Hepatocyte (in vitro differentiated cells): ENCODE data around the gene COPRS. TPM values are rescaled to one million over a fixed set of nuclear protein-coding genes. Genes with fewer than 3 reads are reported as not detected.

Experiments
- DNase-seq: peaks from one replicate; pipeline ENCODE4 v3.0.0-alpha.2; 2016; ENCODE audit warnings: low spot score
- H2AFZ ChIP-seq: fragments of 200-600 bp; sonication (generic); 2 replicates; pipeline ENCODE4 v1.6.0; 2016; ENCODE audit warnings: antibody characterized with exemption, mild to moderate bottlenecking
- H3K27ac ChIP-seq: fragments of 200-600 bp; sonication (generic); 2 replicates; pipeline ENCODE4 v1.5.1; 2016; ENCODE audit warnings: mild to moderate bottlenecking
- H3K27me3 ChIP-seq: fragments of 200-600 bp; sonication (generic); 2 replicates; pipeline ENCODE4 v1.6.1; 2016
- H3K36me3 ChIP-seq: fragments of 200-600 bp; sonication (generic); replicated peaks from 2 replicates; pipeline ENCODE4 v1.5.1; 2016; ENCODE audit warnings: low read depth; ENCODE audit not compliant: insufficient read depth
- H3K4me1 ChIP-seq: fragments of 200-600 bp; sonication (generic); 2 replicates; pipeline ENCODE4 v1.5.1; 2016; ENCODE audit warnings: mild to moderate bottlenecking, moderate library complexity; ENCODE audit not compliant: insufficient read depth
- H3K4me2 ChIP-seq: fragments of 200-600 bp; sonication (generic); 2 replicates; pipeline ENCODE4 v1.6.0; 2016
- H3K4me3 ChIP-seq: fragments of 200-600 bp; sonication (generic); 2 replicates; pipeline ENCODE4 v1.5.1; 2016; ENCODE audit warnings: mild to moderate bottlenecking
- H3K79me2 ChIP-seq: fragments of 200-600 bp; sonication (generic); 2 replicates; pipeline ENCODE4 v1.6.0; 2017; ENCODE audit warnings: mild to moderate bottlenecking
- H3K9me2 ChIP-seq: fragments of 200-600 bp; sonication (generic); replicated peaks from 2 replicates; pipeline ENCODE4 v1.6.0; 2017; ENCODE audit warnings: mild to moderate bottlenecking; ENCODE audit not compliant: insufficient read depth
- H3K9me3 ChIP-seq: fragments of 200-600 bp; sonication (generic); 2 replicates; pipeline ENCODE4 v1.5.1; 2016; ENCODE audit warnings: low read depth, mild to moderate bottlenecking
- H4K20me1 ChIP-seq: fragments of 200-600 bp; sonication (generic); 2 replicates; pipeline ENCODE4 v1.6.0; 2016; ENCODE audit warnings: mild to moderate bottlenecking; ENCODE audit not compliant: insufficient read depth, poor library complexity, severe bottlenecking
- EZH2 ChIP-seq: fragments of 200-600 bp; sonication (generic); IDR thresholded peaks from 2 replicates; pipeline ENCODE4 v1.6.1; 2016; ENCODE audit warnings: antibody characterized with exemption, mild to moderate bottlenecking, borderline replicate concordance
- EZH2phosphoT487 ChIP-seq: fragments of 200-600 bp; sonication (generic); IDR thresholded peaks from one replicate; pipeline ENCODE4 v1.6.1; 2018; ENCODE audit warnings: antibody characterized with exemption, mild to moderate bottlenecking, low read depth, moderate library complexity; ENCODE audit not compliant: unreplicated experiment, severe bottlenecking
- WGBS: methylation state at CpG from one replicate; pipeline ENCODE4 v1.1.6; 2016; ENCODE audit warnings: low lambda C conversion rate; ENCODE audit errors: missing lambda C conversion rate; 5-methylcytosine and 5-hydroxymethylcytosine counted together
- polyA plus RNA-seq: library from polyadenylated mRNA; unstranded; fragments of >200 nt; fragmentation: Nextera tagmentation; extraction: Ambion mirVana; gene quantifications from 2 replicates; pipeline ENCODE4 v1.2.1, GENCODE V29; 2016
- total RNA-seq: library from RNA; depleted of rRNA; stranded (reverse); fragments of >200 nt; gene quantifications from 2 replicates; pipeline ENCODE4 v1.2.3, GENCODE V29; 2014
- TF ChIP-seq, protein P1 (sequence below): fragments of 200-600 bp; sonication (generic); IDR thresholded peaks from 2 replicates; pipeline ENCODE4 v1.5.1; 2016; ENCODE audit warnings: antibody characterized with exemption, mild to moderate bottlenecking; ENCODE audit not compliant: poor library complexity

Gene COPRS
- total and polyA plus RNA-seq, 2 experiments from 2014 or later: 54.3 to 74.7 TPM

GRCh38 chr17:31841850-31842194 is 17.2 kb downstream of the COPRS start:
- H3K4me2 ChIP-seq: peak overlapping the region; percentile 76

GRCh38 chr17:31838636-31839225 is 20.3 kb downstream of the COPRS start:
- Histone ChIP-seq H4K20me1 (no peaks in the 10 kb centered on the region), H3K4me3 (no peak overlapping the region), H3K79me2 (no peaks in the 10 kb centered on the region), H3K27me3 (no peaks in the 10 kb centered on the region), H3K4me1 (peaks cover 14% of the 10 kb centered on the region), H3K9me3 (no peaks in the 10 kb centered on the region), H3K9me2 (no peaks in the 10 kb centered on the region), H3K4me2 (no peak overlapping the region), H2AFZ (no peak overlapping the region), H3K36me3 (no peaks in the 10 kb centered on the region), H3K27ac (no peak overlapping the region)
- 96% methylated on average over 5 of the region's 5 CpGs for WGBS
- TF ChIP-seq EZH2: no peak
- TF ChIP-seq, protein P1, sequence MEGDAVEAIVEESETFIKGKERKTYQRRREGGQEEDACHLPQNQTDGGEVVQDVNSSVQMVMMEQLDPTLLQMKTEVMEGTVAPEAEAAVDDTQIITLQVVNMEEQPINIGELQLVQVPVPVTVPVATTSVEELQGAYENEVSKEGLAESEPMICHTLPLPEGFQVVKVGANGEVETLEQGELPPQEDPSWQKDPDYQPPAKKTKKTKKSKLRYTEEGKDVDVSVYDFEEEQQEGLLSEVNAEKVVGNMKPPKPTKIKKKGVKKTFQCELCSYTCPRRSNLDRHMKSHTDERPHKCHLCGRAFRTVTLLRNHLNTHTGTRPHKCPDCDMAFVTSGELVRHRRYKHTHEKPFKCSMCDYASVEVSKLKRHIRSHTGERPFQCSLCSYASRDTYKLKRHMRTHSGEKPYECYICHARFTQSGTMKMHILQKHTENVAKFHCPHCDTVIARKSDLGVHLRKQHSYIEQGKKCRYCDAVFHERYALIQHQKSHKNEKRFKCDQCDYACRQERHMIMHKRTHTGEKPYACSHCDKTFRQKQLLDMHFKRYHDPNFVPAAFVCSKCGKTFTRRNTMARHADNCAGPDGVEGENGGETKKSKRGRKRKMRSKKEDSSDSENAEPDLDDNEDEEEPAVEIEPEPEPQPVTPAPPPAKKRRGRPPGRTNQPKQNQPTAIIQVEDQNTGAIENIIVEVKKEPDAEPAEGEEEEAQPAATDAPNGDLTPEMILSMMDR: no peak
- no peak for TF ChIP-seq EZH2phosphoT487
- no peak for DNase-seq

More at GRCh38 chr17:31841850-31842194, 17.2 kb downstream of the COPRS start:
- H3K4me1 ChIP-seq: peaks cover 15% of the 10 kb centered on the region
- peak overlapping the region; percentile 15 for H3K27ac ChIP-seq
- H3K4me3 ChIP-seq: no peak overlapping the region
- 88% methylated on average over 5 of the region's 5 CpGs for WGBS
- no peaks in the 10 kb centered on the region for H3K36me3 ChIP-seq
- H3K79me2 ChIP-seq: no peaks in the 10 kb centered on the region
- TF ChIP-seq EZH2phosphoT487 (no peak), EZH2 (no peak)
- TF ChIP-seq, protein P1: no peak
- no peaks in the 10 kb centered on the region for H3K27me3 ChIP-seq
- H3K9me2 ChIP-seq: no peaks in the 10 kb centered on the region
- no peaks in the 10 kb centered on the region for H4K20me1 ChIP-seq
- peak overlapping the region; percentile 57 for H2AFZ ChIP-seq
- no peak for DNase-seq
- H3K9me3 ChIP-seq: no peaks in the 10 kb centered on the region

GRCh38 chr17:31835984-31836383 is 23.1 kb downstream of the COPRS start:
- no peaks in the 10 kb centered on the region for H4K20me1 ChIP-seq
- H3K9me2 ChIP-seq: no peaks in the 10 kb centered on the region
- no peaks in the 10 kb centered on the region for H3K9me3 ChIP-seq
- no peak overlapping the region for H3K27ac ChIP-seq
- no peak overlapping the region for H3K4me3 ChIP-seq
- no peaks in the 10 kb centered on the region for H3K36me3 ChIP-seq
- WGBS: 91% methylated on average over 4 of the region's 4 CpGs
- H3K79me2 ChIP-seq: no peaks in the 10 kb centered on the region
- H3K27me3 ChIP-seq: no peaks in the 10 kb centered on the region
- no peak overlapping the region for H2AFZ ChIP-seq
- no peak overlapping the region for H3K4me2 ChIP-seq
- TF ChIP-seq EZH2 (no peak), EZH2phosphoT487 (no peak)
- TF ChIP-seq, protein P1: no peak
- peaks cover 6% of the 10 kb centered on the region for H3K4me1 ChIP-seq
- no peak for DNase-seq
